HFFc6 (cell line): Measurements from ENCODE around the gene MAP4K4. TPM values are rescaled to one million over a fixed set of nuclear protein-coding genes. Genes with fewer than 3 reads are reported as not detected.
"Not testable (repeated sequence)": the region's sequence is repeated elsewhere in the genome, so short reads cannot be mapped to it uniquely, and the experiment has no call there.

Experiments
- DNase-seq: peaks from one replicate; pipeline ENCODE4 v3.0.0-alpha.2; 2018
- H3K27ac Mint-ChIP-seq: 2 replicates; pipeline ENCODE4 v1.8.0; 2020; ENCODE audit warnings: mild to moderate bottlenecking, mixed read lengths
- H3K27me3 Mint-ChIP-seq: 2 replicates; pipeline ENCODE4 v1.8.0; 2021; ENCODE audit warnings: mild to moderate bottlenecking, moderate library complexity, mixed read lengths; ENCODE audit not compliant: insufficient read depth
- H3K36me3 Mint-ChIP-seq: 2 replicates; pipeline ENCODE4 v1.8.0; 2021; ENCODE audit warnings: low read depth, mixed read lengths
- H3K4me1 Mint-ChIP-seq: 2 replicates; pipeline ENCODE4 v1.8.0; 2020; ENCODE audit warnings: low read depth, mixed read lengths
- H3K4me3 Mint-ChIP-seq: 2 replicates; pipeline ENCODE4 v1.8.0; 2020; ENCODE audit warnings: mild to moderate bottlenecking, moderate library complexity, mixed read lengths
- H3K9me3 Mint-ChIP-seq: 2 replicates; pipeline ENCODE4 v1.8.0; 2020; ENCODE audit warnings: mild to moderate bottlenecking, mixed read lengths
- total RNA-seq, 6 experiments: library from RNA; stranded (reverse); fragmentation: NEBNext Ultra II Directional; extraction: Animal tissue kit (Norgen Biotek cat#: 25700); gene quantifications; 2 replicates in 1 of 6; 3 replicates in 5 of 6; pipeline ENCODE4 v1.2.3, GENCODE V29; 2021
- TF ChIP-seq, protein P1 (sequence below): fragments of 200-600 bp; sonication (generic); IDR thresholded peaks from 2 replicates; pipeline ENCODE4 v1.5.0; 2021; ENCODE audit warnings: antibody characterized with exemption, mild to moderate bottlenecking

MAP4K4 gene
- total RNA-seq, 6 experiments from 2014 or later = 103 to 124 (median 121) TPM

DNA sequence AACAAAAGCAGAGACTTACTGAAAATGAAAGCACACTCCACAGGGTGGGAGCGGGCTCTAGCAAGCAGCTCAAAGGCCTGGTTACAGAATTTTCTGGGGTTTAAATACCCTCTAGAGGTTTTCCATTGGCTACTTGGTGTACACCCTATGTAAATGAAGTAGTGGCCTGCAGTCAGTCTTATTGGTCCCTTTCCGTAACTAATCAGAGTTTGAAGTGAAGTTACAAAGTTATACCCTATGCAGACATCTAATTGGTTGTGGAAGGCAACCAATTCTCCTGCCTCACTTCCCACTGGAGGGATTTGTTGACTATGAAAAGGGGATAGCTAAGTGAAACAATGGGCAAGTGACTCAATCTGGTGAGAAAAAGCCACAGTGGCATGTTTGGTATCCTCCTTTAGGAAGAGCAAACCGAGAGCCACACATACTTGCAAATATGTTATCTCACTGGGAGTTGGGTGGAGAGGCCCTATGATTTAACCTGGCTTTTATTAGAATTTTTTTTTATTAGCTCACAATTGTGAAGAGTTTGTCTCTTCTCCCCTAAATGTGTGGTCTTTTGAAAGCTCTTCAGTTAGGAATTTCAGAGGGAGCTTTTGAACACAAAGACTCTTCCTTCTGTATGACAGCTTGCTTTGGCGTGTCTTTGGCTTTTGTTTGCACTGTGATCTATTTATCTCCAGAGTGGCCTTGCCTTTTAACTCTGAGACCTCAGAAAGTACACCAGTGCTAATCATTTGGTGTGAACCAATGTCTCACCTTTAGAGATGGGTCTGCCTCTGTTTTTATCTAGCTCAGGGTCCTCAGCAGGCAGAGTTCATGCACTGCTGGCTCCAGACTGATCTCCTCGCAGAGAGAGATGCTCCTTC lies 69.6 kb downstream of the MAP4K4 start:
- Mint-ChIP-seq H3K4me1 (peaks cover 98% of the 10 kb centered on the region), H3K27ac (peak overlapping the region; percentile 90), H3K4me3 (peak overlapping the region; percentile 70), H3K36me3 (no peaks in the 10 kb centered on the region; the same call in 1 of the 2 replicates), H3K27me3 (peaks cover 2% of the 10 kb centered on the region; the same call in 1 of the 2 replicates), H3K9me3 (no peaks in the 10 kb centered on the region)
- TF ChIP-seq, protein P1, sequence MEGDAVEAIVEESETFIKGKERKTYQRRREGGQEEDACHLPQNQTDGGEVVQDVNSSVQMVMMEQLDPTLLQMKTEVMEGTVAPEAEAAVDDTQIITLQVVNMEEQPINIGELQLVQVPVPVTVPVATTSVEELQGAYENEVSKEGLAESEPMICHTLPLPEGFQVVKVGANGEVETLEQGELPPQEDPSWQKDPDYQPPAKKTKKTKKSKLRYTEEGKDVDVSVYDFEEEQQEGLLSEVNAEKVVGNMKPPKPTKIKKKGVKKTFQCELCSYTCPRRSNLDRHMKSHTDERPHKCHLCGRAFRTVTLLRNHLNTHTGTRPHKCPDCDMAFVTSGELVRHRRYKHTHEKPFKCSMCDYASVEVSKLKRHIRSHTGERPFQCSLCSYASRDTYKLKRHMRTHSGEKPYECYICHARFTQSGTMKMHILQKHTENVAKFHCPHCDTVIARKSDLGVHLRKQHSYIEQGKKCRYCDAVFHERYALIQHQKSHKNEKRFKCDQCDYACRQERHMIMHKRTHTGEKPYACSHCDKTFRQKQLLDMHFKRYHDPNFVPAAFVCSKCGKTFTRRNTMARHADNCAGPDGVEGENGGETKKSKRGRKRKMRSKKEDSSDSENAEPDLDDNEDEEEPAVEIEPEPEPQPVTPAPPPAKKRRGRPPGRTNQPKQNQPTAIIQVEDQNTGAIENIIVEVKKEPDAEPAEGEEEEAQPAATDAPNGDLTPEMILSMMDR = no peak
- DNase-seq = peak; percentile 96

DNA sequence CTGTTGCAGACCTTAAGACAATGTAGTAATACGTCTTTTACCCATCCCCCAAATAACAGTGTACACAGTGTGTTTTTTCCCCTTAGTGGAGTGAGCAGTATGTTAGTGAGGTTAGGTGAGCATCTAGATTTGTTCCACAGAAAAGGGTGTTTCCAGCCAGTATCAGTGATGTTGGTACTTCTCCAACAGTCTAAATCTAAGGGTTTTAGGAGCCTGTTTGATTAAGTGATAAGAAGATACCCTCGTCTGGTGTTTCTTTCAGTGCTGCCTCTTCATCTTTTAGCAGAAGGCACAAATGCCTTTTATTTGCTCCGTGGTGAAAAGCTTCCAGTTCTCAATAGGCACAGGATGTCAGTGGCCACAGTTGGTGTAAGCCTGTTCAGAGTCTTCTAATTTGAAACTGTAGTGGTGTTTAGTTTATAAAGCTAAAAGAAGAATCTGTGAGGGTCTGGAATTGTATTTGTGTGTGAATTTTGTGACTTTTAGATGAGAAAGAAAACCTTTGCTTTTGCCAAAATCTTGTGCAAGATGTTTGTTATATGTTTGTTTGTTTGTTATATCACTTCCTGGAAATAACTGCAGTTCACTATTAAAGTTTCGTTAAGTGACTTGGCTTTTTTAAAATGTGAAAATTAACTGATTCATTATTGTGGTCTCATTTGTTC lies 71.2 kb downstream of the MAP4K4 start:
- Mint-ChIP-seq H3K27me3 (peaks cover 2% of the 10 kb centered on the region; the same call in 1 of the 2 replicates), H3K4me1 (peaks cover 94% of the 10 kb centered on the region), H3K9me3 (no peaks in the 10 kb centered on the region), H3K4me3 (no peak overlapping the region; the same call in 1 of the 2 replicates), H3K36me3 (peaks cover 2% of the 10 kb centered on the region), H3K27ac (peak overlapping the region; percentile 56)
- DNase-seq = no peak
- TF ChIP-seq, protein P1 = no peak

DNA sequence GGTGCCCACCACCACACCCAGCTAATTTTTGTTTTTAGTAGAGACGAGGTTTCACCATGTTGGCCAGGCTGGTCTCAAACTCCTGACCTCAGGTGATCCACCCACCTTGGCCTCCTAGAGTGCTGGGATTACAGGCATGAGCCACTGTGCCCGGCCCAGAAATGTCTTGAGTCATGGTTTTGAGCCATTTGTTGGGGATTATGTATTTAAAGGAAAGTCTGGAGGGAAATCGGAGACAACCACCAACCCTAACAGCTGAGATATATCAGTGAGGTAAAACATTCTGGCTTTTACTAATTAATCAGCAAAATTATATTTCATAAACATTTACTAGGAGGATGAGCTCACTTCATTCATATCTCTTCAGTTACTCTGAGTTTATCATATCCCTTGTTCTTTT lies 72.2 kb downstream of the MAP4K4 start:
- Mint-ChIP-seq H3K27ac (peak overlapping the region; percentile 51; the same call in 1 of the 2 replicates), H3K4me1 (peaks cover 94% of the 10 kb centered on the region)
- H3K4me3 Mint-ChIP-seq, H3K27me3 Mint-ChIP-seq, H3K9me3 Mint-ChIP-seq, H3K36me3 Mint-ChIP-seq, DNase-seq: not testable (repeated sequence)

DNA sequence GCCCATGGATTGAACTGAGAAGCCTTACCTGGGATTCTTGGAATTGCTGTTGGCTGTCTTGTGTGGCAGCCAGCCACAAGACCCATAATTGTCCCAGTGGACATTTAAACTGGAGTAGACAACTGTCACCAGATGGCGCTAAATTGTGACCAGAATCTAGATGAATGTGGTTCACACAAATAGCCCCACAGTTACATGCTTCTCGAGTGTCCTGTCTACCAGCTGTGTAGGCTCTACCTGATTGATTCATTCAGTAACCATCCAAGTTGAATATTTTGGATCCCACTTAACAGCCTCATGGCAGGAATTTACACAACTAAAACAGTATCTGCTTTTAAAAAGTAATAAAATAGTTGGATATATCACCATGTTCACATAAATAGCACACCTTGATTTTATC lies 73.2 kb downstream of the MAP4K4 start:
- DNase-seq = peak; percentile 74
- TF ChIP-seq, protein P1 = peak; percentile 78
- no peaks in the 10 kb centered on the region for H3K9me3 Mint-ChIP-seq
- H3K36me3 Mint-ChIP-seq = peaks cover 6% of the 10 kb centered on the region
- peaks cover 94% of the 10 kb centered on the region for H3K4me1 Mint-ChIP-seq
- peaks cover 2% of the 10 kb centered on the region; the same call in 1 of the 2 replicates for H3K27me3 Mint-ChIP-seq
- H3K27ac Mint-ChIP-seq = peak overlapping the region; percentile 47
- H3K4me3 Mint-ChIP-seq = no peak overlapping the region

DNA sequence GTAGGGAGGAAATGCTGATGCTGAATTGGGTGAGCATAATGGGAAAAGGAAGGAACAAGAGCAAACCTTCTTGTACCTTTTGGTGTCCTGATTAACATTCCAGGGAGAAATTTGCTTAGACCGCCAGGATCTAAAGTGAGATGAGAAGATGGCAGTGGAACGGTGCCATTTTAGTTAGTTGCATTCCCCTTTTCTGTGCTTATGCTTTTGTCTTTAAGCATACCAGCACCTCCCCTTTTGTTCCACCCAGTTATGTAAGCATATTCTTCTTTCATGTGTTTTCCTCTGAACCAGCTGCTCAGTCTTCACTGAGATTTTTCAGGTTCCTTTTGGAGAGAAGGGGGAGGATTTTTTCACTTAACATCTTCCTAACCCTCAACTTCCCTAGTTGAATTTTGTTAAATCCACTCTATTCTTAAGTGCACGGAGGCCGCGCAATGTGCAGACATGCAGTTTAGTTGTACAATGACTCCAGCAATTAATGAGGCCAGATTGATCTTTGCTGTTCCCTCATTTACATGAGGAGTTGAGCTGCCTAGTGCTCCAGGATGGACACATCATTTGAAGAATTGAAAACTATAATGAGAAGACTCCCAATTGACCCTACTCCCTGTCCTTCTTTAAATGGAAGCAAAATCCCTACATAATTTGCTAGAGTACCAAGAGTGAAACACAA lies 73.9 kb downstream of the MAP4K4 start:
- Mint-ChIP-seq H3K4me3 (no peak overlapping the region), H3K9me3 (no peaks in the 10 kb centered on the region), H3K27me3 (peaks cover 2% of the 10 kb centered on the region; the same call in 1 of the 2 replicates), H3K4me1 (peaks cover 91% of the 10 kb centered on the region), H3K27ac (peak overlapping the region; percentile 47), H3K36me3 (peaks cover 6% of the 10 kb centered on the region)
- no peak for DNase-seq
- TF ChIP-seq, protein P1 = no peak
